Measurements from ENCODE around the gene SKOR2.
"Not testable (repeated sequence)": the region's sequence is repeated elsewhere in the genome, so short reads cannot be mapped to it uniquely, and the experiment has no call there.

The SKOR2 gene

DNA sequence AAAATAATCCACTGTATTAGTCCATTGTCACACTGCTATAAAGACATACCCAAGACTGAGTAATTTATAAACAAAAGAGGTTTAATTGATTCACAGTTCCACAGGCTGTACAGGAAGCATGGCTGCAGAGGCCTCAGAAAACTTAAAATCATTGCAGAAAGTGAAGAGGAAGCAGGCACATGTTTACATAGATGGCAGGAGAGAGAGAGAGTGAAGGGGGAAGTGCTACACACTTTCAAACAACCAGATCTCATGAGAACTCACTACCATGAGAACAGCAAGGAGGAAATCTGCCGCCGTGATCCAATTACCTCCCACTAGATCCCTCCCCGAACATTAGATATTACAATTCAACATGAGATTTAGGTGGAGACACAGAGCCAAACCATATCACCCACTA is 55.5 kb downstream of the SKOR2 start:
- H3K18ac ChIP-seq (ENCODE audit: low read length); H3K4ac ChIP-seq (ENCODE audit: low read depth, low read length); H2BK5ac ChIP-seq (ENCODE audit: low read length); H3K36me3 ChIP-seq (ENCODE audit: control insufficient read depth, insufficient read depth, low read length); DNase-seq; H3K79me1 ChIP-seq (ENCODE audit: low read length); H3K23ac ChIP-seq (ENCODE audit: low read length); H3K4me2 ChIP-seq (ENCODE audit: low read length); H3K4me1 ChIP-seq (ENCODE audit: control insufficient read depth, low read depth, low read length); H3K9ac ChIP-seq (ENCODE audit: low read length); H2AK5ac ChIP-seq (ENCODE audit: low read length); H3K79me2 ChIP-seq (ENCODE audit: control insufficient read depth, insufficient read depth, low read length); H3K27ac ChIP-seq (ENCODE audit: low read depth, low read length); H3K4me3 ChIP-seq (ENCODE audit: low read length); H4K5ac ChIP-seq (ENCODE audit: low read length); H3K56ac ChIP-seq (ENCODE audit: low read length); H3K27me3 ChIP-seq (ENCODE audit: insufficient read depth, low read length, poor library complexity); H2BK15ac ChIP-seq (replicated peaks; ENCODE audit: low read depth); H2BK120ac ChIP-seq (ENCODE audit: low read depth, low read length); H4K8ac ChIP-seq (ENCODE audit: low read depth, low read length): not testable (repeated sequence)
- no CpG with 5 or more reads among the region's 3 CpGs for WGBS (ENCODE audit: extremely low coverage, insufficient coverage, low lambda C conversion rate)

DNA sequence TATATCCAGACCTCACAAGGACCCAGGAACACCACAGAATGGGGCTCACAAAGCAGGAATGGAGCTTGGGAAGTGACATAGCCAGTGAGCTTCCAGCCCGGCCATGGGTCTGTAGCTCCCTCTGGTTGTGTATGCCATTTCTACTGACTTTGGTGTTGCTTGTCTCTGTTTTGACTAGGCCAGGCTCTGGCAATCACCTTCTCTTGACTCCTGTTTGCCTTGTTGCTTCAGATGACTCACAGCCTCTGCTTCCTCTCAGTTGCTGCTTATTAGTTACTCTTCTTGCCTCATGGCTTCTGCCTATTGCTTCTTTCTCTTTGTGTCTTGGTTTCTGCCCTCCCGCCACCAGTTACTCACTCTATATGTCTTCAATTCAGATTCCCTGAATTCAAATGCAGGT is 59.5 kb downstream of the SKOR2 start:
- H3K27ac ChIP-seq (ENCODE audit: low read depth, low read length) = no peak overlapping the region
- peak; percentile 18 for DNase-seq
- H2BK120ac ChIP-seq (ENCODE audit: low read depth, low read length) = no peak overlapping the region
- no peak overlapping the region for H2BK5ac ChIP-seq (ENCODE audit: low read length)
- no peaks in the 10 kb centered on the region for H3K79me2 ChIP-seq (ENCODE audit: control insufficient read depth, insufficient read depth, low read length)
- no peak overlapping the region for H2BK15ac ChIP-seq (replicated peaks; ENCODE audit: low read depth)
- no peak overlapping the region for H3K23ac ChIP-seq (ENCODE audit: low read length)
- H4K8ac ChIP-seq (ENCODE audit: low read depth, low read length) = no peak overlapping the region
- H2AK5ac ChIP-seq (ENCODE audit: low read length) = no peak overlapping the region
- H3K18ac ChIP-seq (ENCODE audit: low read length) = no peak overlapping the region
- H3K4me2 ChIP-seq (ENCODE audit: low read length) = no peak overlapping the region
- no CpG with 5 or more reads among the region's 2 CpGs for WGBS (ENCODE audit: extremely low coverage, insufficient coverage, low lambda C conversion rate)
- H3K9ac ChIP-seq (ENCODE audit: low read length) = no peak overlapping the region
- H3K4me3 ChIP-seq (ENCODE audit: low read length) = no peak overlapping the region
- no peak overlapping the region for H3K4ac ChIP-seq (ENCODE audit: low read depth, low read length)
- H3K56ac ChIP-seq (ENCODE audit: low read length) = no peak overlapping the region
- H3K79me1 ChIP-seq (ENCODE audit: low read length) = no peaks in the 10 kb centered on the region
- H3K4me1 ChIP-seq (ENCODE audit: control insufficient read depth, low read depth, low read length) = no peaks in the 10 kb centered on the region
- H3K27me3 ChIP-seq (ENCODE audit: insufficient read depth, low read length, poor library complexity) = peaks cover 3% of the 10 kb centered on the region
- H3K36me3 ChIP-seq (ENCODE audit: control insufficient read depth, insufficient read depth, low read length) = no peaks in the 10 kb centered on the region
- no peak overlapping the region for H4K5ac ChIP-seq (ENCODE audit: low read length)

- H3K4ac ChIP-seq (ENCODE audit: low read depth, low read length) = no peak overlapping the region
- H3K79me1 ChIP-seq (ENCODE audit: low read length) = no peaks in the 10 kb centered on the region
- H3K36me3 ChIP-seq (ENCODE audit: control insufficient read depth, insufficient read depth, low read length) = no peaks in the 10 kb centered on the region
- H3K27me3 ChIP-seq (ENCODE audit: insufficient read depth, low read length, poor library complexity) = peaks cover 3% of the 10 kb centered on the region
- H3K18ac ChIP-seq (ENCODE audit: low read length) = no peak overlapping the region
- no peaks in the 10 kb centered on the region for H3K4me1 ChIP-seq (ENCODE audit: control insufficient read depth, low read depth, low read length)
- no peak overlapping the region for H3K4me2 ChIP-seq (ENCODE audit: low read length)
- H4K8ac ChIP-seq (ENCODE audit: low read depth, low read length) = no peak overlapping the region
- no peak overlapping the region for H3K9ac ChIP-seq (ENCODE audit: low read length)
- no peak overlapping the region for H4K5ac ChIP-seq (ENCODE audit: low read length)
- no peak overlapping the region for H2BK120ac ChIP-seq (ENCODE audit: low read depth, low read length)
- H2BK15ac ChIP-seq (replicated peaks; ENCODE audit: low read depth) = no peak overlapping the region
- no peaks in the 10 kb centered on the region for H3K79me2 ChIP-seq (ENCODE audit: control insufficient read depth, insufficient read depth, low read length)
- no peak overlapping the region for H3K56ac ChIP-seq (ENCODE audit: low read length)
- DNase-seq = no peak
- no peak overlapping the region for H3K4me3 ChIP-seq (ENCODE audit: low read length)
- WGBS (ENCODE audit: extremely low coverage, insufficient coverage, low lambda C conversion rate) = no CpG with 5 or more reads among the region's 7 CpGs
- H3K23ac ChIP-seq (ENCODE audit: low read length) = no peak overlapping the region
- no peak overlapping the region for H2AK5ac ChIP-seq (ENCODE audit: low read length)
- no peak overlapping the region for H2BK5ac ChIP-seq (ENCODE audit: low read length)
- H3K27ac ChIP-seq (ENCODE audit: low read depth, low read length) = no peak overlapping the region
These were observed 63.7 kb downstream of the SKOR2 start for GRCh38 chr18:47187721-47188120.

GRCh38 chr18:47184419-47185050 is 66.9 kb downstream of the SKOR2 start:
- Histone ChIP-seq H2BK15ac (replicated peaks; ENCODE audit: low read depth) (no peak overlapping the region), H2BK120ac (ENCODE audit: low read depth, low read length) (no peak overlapping the region), H3K4ac (ENCODE audit: low read depth, low read length) (no peak overlapping the region), H3K36me3 (ENCODE audit: control insufficient read depth, insufficient read depth, low read length) (no peaks in the 10 kb centered on the region), H3K27ac (ENCODE audit: low read depth, low read length) (no peak overlapping the region), H3K27me3 (ENCODE audit: insufficient read depth, low read length, poor library complexity) (peaks cover 3% of the 10 kb centered on the region), H3K4me3 (ENCODE audit: low read length) (no peak overlapping the region), H3K9ac (ENCODE audit: low read length) (no peak overlapping the region), H2AK5ac (ENCODE audit: low read length) (no peak overlapping the region), H3K79me2 (ENCODE audit: control insufficient read depth, insufficient read depth, low read length) (no peaks in the 10 kb centered on the region), H3K18ac (ENCODE audit: low read length) (no peak overlapping the region), H2BK5ac (ENCODE audit: low read length) (no peak overlapping the region), H3K4me2 (ENCODE audit: low read length) (no peak overlapping the region), H3K56ac (ENCODE audit: low read length) (no peak overlapping the region), H4K8ac (ENCODE audit: low read depth, low read length) (no peak overlapping the region), H3K79me1 (ENCODE audit: low read length) (no peaks in the 10 kb centered on the region), H3K4me1 (ENCODE audit: control insufficient read depth, low read depth, low read length) (no peaks in the 10 kb centered on the region), H3K23ac (ENCODE audit: low read length) (no peak overlapping the region), H4K5ac (ENCODE audit: low read length) (no peak overlapping the region)
- peak; percentile 56 for DNase-seq
- no CpG with 5 or more reads among the region's 5 CpGs for WGBS (ENCODE audit: extremely low coverage, insufficient coverage, low lambda C conversion rate)

GRCh38 chr18:47182156-47182555 is 69.3 kb downstream of the SKOR2 start:
- H3K4me3 ChIP-seq (ENCODE audit: low read length); H4K5ac ChIP-seq (ENCODE audit: low read length); H3K4me2 ChIP-seq (ENCODE audit: low read length); H3K27me3 ChIP-seq (ENCODE audit: insufficient read depth, low read length, poor library complexity); H2BK15ac ChIP-seq (replicated peaks; ENCODE audit: low read depth); H4K8ac ChIP-seq (ENCODE audit: low read depth, low read length); H3K79me1 ChIP-seq (ENCODE audit: low read length); H3K4me1 ChIP-seq (ENCODE audit: control insufficient read depth, low read depth, low read length); H2BK120ac ChIP-seq (ENCODE audit: low read depth, low read length); H3K56ac ChIP-seq (ENCODE audit: low read length); H3K27ac ChIP-seq (ENCODE audit: low read depth, low read length); H2BK5ac ChIP-seq (ENCODE audit: low read length); H3K9ac ChIP-seq (ENCODE audit: low read length); H3K23ac ChIP-seq (ENCODE audit: low read length); H2AK5ac ChIP-seq (ENCODE audit: low read length); H3K18ac ChIP-seq (ENCODE audit: low read length); DNase-seq; H3K36me3 ChIP-seq (ENCODE audit: control insufficient read depth, insufficient read depth, low read length); H3K4ac ChIP-seq (ENCODE audit: low read depth, low read length); H3K79me2 ChIP-seq (ENCODE audit: control insufficient read depth, insufficient read depth, low read length): not testable (repeated sequence)
- WGBS (ENCODE audit: extremely low coverage, insufficient coverage, low lambda C conversion rate) = no CpG with 5 or more reads among the region's 5 CpGs

DNA sequence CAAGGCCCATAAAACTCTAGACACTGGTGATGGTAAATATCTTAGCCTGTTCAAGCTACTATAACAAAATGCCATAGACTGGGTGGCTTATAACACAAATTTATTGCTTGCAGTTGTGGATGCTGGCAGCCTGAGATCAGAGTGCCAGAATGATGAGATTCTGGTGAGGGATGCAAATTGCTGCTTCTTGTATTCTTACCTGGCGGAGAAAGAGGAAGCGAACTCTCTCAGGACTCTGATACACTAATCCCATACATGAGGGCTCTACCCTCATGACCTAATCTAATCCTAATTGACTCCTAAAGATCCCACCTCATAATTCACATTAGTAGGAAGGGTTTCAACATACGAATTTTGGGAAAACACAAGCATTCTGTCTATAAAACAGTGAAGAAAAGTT is 70.7 kb downstream of the SKOR2 start:
- WGBS (ENCODE audit: extremely low coverage, insufficient coverage, low lambda C conversion rate) = no CpG with 5 or more reads among the region's 3 CpGs

More for the DNA sequence above, 70.7 kb downstream of the SKOR2 start:
- no peaks in the 10 kb centered on the region for H3K4me1 ChIP-seq (ENCODE audit: control insufficient read depth, low read depth, low read length)
- H3K18ac ChIP-seq (ENCODE audit: low read length) = no peak overlapping the region
- H2AK5ac ChIP-seq (ENCODE audit: low read length) = no peak overlapping the region
- no peak overlapping the region for H3K56ac ChIP-seq (ENCODE audit: low read length)
- no peak overlapping the region for H4K5ac ChIP-seq (ENCODE audit: low read length)
- H2BK120ac ChIP-seq (ENCODE audit: low read depth, low read length) = no peak overlapping the region
- H3K27me3 ChIP-seq (ENCODE audit: insufficient read depth, low read length, poor library complexity) = no peaks in the 10 kb centered on the region
- no peak overlapping the region for H3K9ac ChIP-seq (ENCODE audit: low read length)
- no peak overlapping the region for H3K4ac ChIP-seq (ENCODE audit: low read depth, low read length)
- no peaks in the 10 kb centered on the region for H3K79me2 ChIP-seq (ENCODE audit: control insufficient read depth, insufficient read depth, low read length)
- no peak for DNase-seq
- no peaks in the 10 kb centered on the region for H3K36me3 ChIP-seq (ENCODE audit: control insufficient read depth, insufficient read depth, low read length)
- no peak overlapping the region for H4K8ac ChIP-seq (ENCODE audit: low read depth, low read length)
- no peak overlapping the region for H3K4me2 ChIP-seq (ENCODE audit: low read length)
- H3K27ac ChIP-seq (ENCODE audit: low read depth, low read length) = no peak overlapping the region
- H2BK15ac ChIP-seq (replicated peaks; ENCODE audit: low read depth) = no peak overlapping the region
- no peak overlapping the region for H2BK5ac ChIP-seq (ENCODE audit: low read length)
- H3K4me3 ChIP-seq (ENCODE audit: low read length) = no peak overlapping the region
- no peaks in the 10 kb centered on the region for H3K79me1 ChIP-seq (ENCODE audit: low read length)
- H3K23ac ChIP-seq (ENCODE audit: low read length) = no peak overlapping the region
